GM15510 (cell line): ENCODE measurements around the gene MDM2.

Source experiments
- POLR2A ChIP-seq: IDR thresholded peaks from 3 replicates; pipeline ENCODE4 v1.6.1; 2011; ENCODE audit warnings: borderline replicate concordance; ENCODE audit not compliant: insufficient read length; ENCODE audit errors: extremely low read depth

Gene MDM2

DNA sequence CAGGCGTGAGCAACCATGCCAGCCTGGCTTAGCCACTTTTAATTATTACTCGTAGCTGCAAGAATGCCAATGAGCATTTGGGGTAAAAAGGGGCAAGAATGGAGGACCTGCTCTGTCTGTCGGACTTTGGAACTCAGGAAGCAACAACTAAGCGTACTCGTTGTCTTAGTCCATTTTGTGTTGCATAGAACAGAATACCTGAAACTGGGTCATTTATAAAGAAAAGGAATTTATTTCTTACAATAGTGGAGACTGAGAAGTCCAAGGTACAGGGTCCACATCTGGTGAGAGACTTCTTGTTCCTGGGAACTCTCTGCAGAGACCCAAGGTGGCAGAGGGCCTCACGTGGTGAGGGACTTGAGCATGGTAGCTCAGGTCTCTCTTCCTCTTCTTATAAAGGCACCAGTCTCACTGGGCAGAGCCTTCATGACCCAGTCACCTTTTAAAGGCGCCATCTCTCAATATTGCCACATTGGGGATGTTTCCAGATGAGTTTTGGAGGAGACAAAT is 32.8 kb upstream of the MDM2 start:
- TF ChIP-seq POLR2A = no peak

- no peak for TF ChIP-seq POLR2A
Measured at GRCh38 chr12:68776976-68777610, 30.9 kb upstream of the MDM2 start.

DNA sequence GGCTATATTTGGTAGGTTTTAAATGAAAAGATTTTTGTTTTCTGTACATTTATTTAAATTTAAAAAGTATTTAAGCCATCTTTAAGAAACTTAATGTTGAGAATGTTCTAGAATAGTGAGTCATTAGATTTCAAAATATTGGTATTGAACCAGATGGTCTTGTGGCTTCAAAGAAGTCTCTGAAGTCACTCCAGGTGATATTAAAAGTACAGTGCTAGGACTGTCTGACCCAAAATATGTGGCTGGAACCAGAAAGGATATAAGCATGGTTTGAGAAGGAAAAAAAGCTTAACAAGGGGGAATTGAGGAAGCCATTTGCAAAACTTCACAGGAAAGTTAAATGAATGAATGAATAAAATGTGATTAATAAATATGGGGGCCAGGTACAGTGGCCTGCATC is 28.7 kb upstream of the MDM2 start:
- TF ChIP-seq POLR2A = no peak

DNA sequence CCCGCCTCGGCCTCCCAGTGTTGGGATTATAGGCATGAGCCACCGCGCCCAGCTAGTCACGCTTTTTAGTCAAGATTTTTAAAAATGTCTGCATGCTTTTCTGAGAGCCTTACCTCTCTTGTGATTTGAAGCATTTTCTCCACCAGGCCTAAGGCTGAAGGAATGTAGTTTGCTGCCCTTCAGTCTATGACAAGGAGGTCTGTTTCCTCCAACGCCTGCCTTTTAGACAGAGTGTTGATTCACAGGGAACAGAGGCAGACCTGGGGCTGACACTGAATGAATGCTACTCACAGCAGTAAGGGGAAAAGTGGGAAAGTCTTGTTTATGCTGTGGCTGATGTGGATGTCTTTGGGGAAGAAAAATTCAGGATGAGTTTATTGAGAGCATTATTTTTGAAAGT is 27.2 kb upstream of the MDM2 start:
- no peak for TF ChIP-seq POLR2A

GRCh38 chr12:68781728-68782127 is 26.2 kb upstream of the MDM2 start:
- TF ChIP-seq POLR2A = no peak

- no peak for TF ChIP-seq POLR2A
Measured at GRCh38 chr12:68784015-68784414, 24.0 kb upstream of the MDM2 start.

DNA sequence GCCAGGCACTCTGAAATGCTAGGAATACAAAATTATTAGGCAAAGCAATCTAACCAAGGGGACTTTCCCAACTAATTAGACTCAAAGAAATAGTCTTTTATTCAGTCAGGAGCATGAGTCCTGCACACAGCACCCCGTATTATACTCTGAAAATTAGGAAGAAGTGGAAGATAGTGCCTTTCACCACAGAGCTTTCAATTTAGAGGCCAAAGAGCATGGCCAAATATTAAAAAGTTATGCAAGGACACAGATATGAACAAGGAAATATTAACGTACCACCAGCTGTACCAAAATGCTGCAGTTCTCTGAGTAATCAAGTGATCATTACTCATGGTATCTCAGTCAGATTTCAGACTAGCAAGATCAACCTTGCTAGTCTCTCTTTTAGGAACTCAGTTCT is 22.6 kb upstream of the MDM2 start:
- TF ChIP-seq POLR2A = no peak

GRCh38 chr12:68785823-68786222 is 22.2 kb upstream of the MDM2 start:
- TF ChIP-seq POLR2A = no peak

- no peak for TF ChIP-seq POLR2A
Measured at GRCh38 chr12:68786929-68787328, 21.0 kb upstream of the MDM2 start.

GRCh38 chr12:68788554-68789143 is 19.3 kb upstream of the MDM2 start:
- TF ChIP-seq POLR2A = no peak

GRCh38 chr12:68789144-68789878 is 18.7 kb upstream of the MDM2 start:
- TF ChIP-seq POLR2A = no peak

DNA sequence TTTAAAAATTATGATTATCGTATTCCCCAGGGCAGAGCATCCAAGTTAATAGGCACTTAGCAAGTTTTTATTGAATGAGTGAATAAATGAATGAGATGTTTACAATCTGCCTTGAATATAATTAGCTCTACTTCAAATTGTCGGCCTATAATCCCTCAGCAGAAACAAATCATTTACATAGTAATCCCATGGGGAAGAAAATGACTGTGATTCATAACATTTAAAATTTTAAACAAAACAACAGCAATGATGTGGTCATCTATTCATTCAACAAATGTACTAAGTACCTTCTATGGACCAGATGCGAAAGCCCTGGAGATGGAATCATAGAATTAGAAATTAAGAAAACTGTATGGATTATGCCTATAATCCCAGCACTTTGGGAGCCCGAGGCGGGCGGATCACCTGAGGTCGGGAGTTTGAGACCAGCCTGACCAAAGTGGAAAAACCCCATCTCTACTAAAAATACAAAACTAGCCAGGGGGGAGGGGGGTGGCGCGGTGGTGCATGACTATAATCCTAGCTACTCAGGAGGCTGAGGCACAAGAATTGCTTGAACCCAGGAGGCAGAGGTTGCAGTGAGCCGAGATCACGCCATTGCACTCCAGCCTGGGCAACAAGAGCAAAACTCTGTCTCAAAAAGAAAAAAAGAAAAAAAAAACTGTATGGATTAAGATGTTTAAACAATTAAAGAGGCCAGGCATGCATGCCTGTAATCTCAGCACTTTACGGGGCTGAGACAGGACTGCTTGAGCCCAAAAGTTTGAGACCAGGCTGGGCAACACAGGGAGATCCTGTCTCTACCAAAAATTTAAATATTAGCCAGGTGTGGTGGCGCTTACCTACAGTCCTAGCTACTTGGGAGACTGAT is 17.7 kb upstream of the MDM2 start:
- no peak for TF ChIP-seq POLR2A

GRCh38 chr12:68790952-68791234 is 17.1 kb upstream of the MDM2 start:
- no peak for TF ChIP-seq POLR2A

GRCh38 chr12:68791897-68792481 is 16.0 kb upstream of the MDM2 start:
- TF ChIP-seq POLR2A = no peak

DNA sequence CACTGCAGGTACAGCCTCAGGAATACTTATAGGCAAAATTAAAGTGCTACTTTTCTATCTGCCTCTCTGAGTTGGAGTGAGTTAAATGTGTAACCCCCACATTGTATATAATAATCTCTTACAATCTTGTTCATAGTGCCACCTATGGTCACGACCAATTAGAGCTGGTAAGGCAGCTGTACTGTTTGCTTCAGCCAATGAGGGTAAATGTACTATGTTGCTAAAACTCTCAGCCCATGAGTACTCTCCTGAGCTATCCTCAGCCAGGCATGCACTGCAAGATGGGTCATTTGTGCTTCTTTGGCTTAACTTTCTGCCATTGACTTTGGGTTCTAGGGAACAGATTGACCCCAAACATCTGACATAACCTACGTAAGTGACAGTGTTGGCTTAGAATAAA is 15.0 kb upstream of the MDM2 start:
- no peak for TF ChIP-seq POLR2A
